Gastrocnemius medialis (tissue), 4 donors: ENCODE results near the gene ANGEL1.

Experiments
- POLR2A ChIP-seq, 2 donors: fragments of 450-650 bp; IDR thresholded peaks; one replicate each; pipeline ENCODE4 v1.6.1; 2017; ENCODE audit warnings: antibody characterized with exemption in 2 of 2, mild to moderate bottlenecking in 2 of 2, moderate library complexity in 2 of 2
- TF ChIP-seq, protein P1 (sequence below), 5 experiments: fragments of 450-650 bp in 3 of 5; fragments of 200-600 bp in 2 of 5; sonication (generic) in 2 of 5; IDR thresholded peaks in 4 of 5; conservative IDR thresholded peaks in 1 of 5; 1 replicate in 4 of 5; 2 replicates in 1 of 5; pipeline ENCODE4 v1.5.1; 2016 to 2019; ENCODE audit warnings: antibody characterized with exemption in 5 of 5, mild to moderate bottlenecking in 3 of 5, moderate library complexity in 3 of 5

GRCh38 chr14:76855066-76855465 lies 42.4 kb upstream of the ANGEL1 start:
- TF ChIP-seq, protein P1, sequence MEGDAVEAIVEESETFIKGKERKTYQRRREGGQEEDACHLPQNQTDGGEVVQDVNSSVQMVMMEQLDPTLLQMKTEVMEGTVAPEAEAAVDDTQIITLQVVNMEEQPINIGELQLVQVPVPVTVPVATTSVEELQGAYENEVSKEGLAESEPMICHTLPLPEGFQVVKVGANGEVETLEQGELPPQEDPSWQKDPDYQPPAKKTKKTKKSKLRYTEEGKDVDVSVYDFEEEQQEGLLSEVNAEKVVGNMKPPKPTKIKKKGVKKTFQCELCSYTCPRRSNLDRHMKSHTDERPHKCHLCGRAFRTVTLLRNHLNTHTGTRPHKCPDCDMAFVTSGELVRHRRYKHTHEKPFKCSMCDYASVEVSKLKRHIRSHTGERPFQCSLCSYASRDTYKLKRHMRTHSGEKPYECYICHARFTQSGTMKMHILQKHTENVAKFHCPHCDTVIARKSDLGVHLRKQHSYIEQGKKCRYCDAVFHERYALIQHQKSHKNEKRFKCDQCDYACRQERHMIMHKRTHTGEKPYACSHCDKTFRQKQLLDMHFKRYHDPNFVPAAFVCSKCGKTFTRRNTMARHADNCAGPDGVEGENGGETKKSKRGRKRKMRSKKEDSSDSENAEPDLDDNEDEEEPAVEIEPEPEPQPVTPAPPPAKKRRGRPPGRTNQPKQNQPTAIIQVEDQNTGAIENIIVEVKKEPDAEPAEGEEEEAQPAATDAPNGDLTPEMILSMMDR (IDR thresholded peaks at IDR 0.05 in 4 of 5, conservative IDR thresholded peaks at IDR 0.05 in 1 of 5) = no peak
- TF ChIP-seq POLR2A (IDR thresholded peaks at IDR 0.05) = no peak
